Osteocyte (in vitro differentiated cells): ENCODE measurements around the gene TNS4. TPM values are rescaled to one million over a fixed set of nuclear protein-coding genes. Genes with fewer than 3 reads are reported as not detected.

Experiments used
- DNase-seq: peaks from one replicate; pipeline ENCODE4 v3.0.0; 2021; ENCODE audit warnings: mixed read lengths; ENCODE audit not compliant: unreplicated experiment; ENCODE audit errors: extremely low spot score
- H3K27ac Mint-ChIP-seq: one replicate; pipeline ENCODE4 v1.8.0; 2021; ENCODE audit warnings: mild to moderate bottlenecking, mixed read lengths; ENCODE audit not compliant: unreplicated experiment
- H3K27me3 Mint-ChIP-seq: one replicate; pipeline ENCODE4 v1.8.0; 2021; ENCODE audit warnings: mixed read lengths; ENCODE audit not compliant: unreplicated experiment
- H3K36me3 Mint-ChIP-seq: one replicate; pipeline ENCODE4 v1.8.0; 2021; ENCODE audit warnings: mixed read lengths; ENCODE audit not compliant: unreplicated experiment
- H3K4me1 Mint-ChIP-seq: one replicate; pipeline ENCODE4 v1.8.0; 2021; ENCODE audit warnings: mixed read lengths; ENCODE audit not compliant: unreplicated experiment
- H3K4me3 Mint-ChIP-seq: one replicate; pipeline ENCODE4 v1.8.0; 2021; ENCODE audit warnings: mild to moderate bottlenecking, moderate library complexity, mixed read lengths; ENCODE audit not compliant: unreplicated experiment
- H3K9me3 Mint-ChIP-seq: one replicate; pipeline ENCODE4 v1.8.0; 2021; ENCODE audit warnings: mixed read lengths; ENCODE audit not compliant: unreplicated experiment
- CTCF ChIP-seq: fragments of 200-600 bp; sonication (generic); IDR thresholded peaks from 2 replicates; pipeline ENCODE4 v1.5.0; 2021; ENCODE audit warnings: antibody characterized with exemption, mild to moderate bottlenecking, moderate library complexity
- total RNA-seq: library from RNA; stranded (reverse); gene quantifications from 2 replicates; pipeline ENCODE4 v1.2.1, GENCODE V29; 2021

TNS4 gene
- total RNA-seq, 1 donor from 2014 or later: 0.73 TPM

GRCh38 chr17:40433551-40434415 is 67.6 kb downstream of the TNS4 start:
- Mint-ChIP-seq H3K36me3 (no peaks in the 10 kb centered on the region), H3K27ac (no peak overlapping the region), H3K4me3 (no peak overlapping the region), H3K4me1 (peaks cover 7% of the 10 kb centered on the region), H3K9me3 (no peaks in the 10 kb centered on the region), H3K27me3 (no peaks in the 10 kb centered on the region)
- DNase-seq: no peak
- peak; percentile 54 for TF ChIP-seq CTCF

DNA sequence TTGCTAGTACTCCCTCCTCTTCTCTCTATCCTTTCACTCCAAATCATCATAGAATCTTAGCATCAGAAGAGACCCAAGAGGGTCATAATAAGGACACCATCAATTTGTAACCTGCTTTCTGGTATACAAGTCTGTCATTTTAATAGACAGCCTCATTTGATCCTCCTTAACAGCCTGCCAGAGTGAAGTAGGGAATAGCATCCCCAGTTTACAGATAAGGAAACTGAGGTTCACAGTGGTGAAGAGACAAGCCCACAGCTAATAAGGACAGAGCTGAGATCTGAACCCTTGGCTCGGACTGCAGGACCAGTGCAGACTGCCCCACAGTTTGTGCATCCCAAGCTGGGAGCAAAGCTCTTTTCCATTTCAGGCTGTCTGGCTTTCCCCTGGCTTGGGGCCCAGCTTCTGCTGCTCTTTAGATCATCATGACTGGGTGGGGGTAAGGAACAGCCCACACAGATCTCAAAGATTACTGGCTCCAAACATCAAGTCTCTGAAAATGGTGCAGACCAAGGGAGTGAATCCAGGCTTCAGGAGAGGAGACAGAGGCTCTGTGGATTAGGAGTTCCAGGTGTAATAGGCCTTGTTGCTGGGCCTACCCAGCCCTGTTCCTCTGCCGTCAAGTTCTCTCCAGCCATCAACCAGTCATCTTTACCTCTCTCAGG is 68.4 kb downstream of the TNS4 start:
- no peak for DNase-seq

GRCh38 chr17:40431231-40431602 is 70.2 kb downstream of the TNS4 start:
- no peaks in the 10 kb centered on the region for H3K36me3 Mint-ChIP-seq
- no peak overlapping the region for H3K4me3 Mint-ChIP-seq
- H3K4me1 Mint-ChIP-seq: peaks cover 2% of the 10 kb centered on the region
- TF ChIP-seq CTCF: no peak
- H3K27ac Mint-ChIP-seq: no peak overlapping the region
- H3K9me3 Mint-ChIP-seq: no peaks in the 10 kb centered on the region
- H3K27me3 Mint-ChIP-seq: no peaks in the 10 kb centered on the region
- DNase-seq: no peak

More for the DNA sequence above, 68.4 kb downstream of the TNS4 start:
- Mint-ChIP-seq H3K27ac (peak overlapping the region; percentile 66), H3K4me1 (peaks cover 7% of the 10 kb centered on the region), H3K27me3 (no peaks in the 10 kb centered on the region), H3K36me3 (no peaks in the 10 kb centered on the region), H3K9me3 (no peaks in the 10 kb centered on the region), H3K4me3 (no peak overlapping the region)
- no peak for TF ChIP-seq CTCF

DNA sequence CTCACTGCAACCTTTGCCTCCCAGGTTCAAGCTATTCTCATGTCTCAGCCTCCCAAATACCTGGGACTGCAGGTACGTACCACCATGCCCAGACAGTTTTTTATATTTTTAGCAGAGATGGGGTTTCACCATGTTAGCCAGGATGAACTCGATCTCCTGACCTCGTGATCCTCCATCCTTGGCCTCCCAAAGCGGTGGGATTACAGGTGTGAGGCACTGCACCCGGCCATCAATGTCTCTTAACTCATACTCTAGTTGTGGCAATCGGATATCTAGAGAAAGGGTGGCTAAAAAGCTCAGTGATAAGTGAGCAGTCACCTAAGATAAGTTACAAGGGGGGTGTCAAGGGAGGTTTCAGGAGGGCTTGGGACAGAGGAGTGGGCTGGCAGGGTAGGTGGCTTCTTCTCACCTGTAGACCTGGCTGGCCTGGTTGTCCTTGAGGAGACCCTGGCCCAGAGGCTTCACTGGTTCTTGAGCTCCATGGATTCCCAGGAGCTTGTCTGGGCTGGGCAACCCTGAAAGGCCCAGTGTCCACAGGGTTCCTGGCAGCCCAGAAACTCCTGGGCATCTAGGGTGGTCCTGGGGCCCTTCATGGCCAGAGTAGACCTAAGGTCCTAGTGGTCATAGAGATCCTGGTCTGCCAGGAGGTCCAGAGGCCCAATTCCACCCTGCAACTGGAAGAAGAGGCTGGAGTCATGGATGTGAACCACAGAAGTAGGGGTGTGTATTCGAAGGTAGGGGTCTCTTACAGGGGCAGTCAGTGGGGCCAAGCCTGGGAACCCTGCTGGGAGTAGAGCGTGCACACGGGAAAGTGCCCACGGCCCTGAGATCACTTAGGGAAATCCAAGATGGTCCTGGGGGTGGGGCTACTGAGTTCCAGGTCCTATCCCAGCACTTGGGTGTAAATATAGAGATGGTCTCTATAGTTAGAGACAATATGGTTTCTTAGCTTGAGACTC is 70.9 kb downstream of the TNS4 start:
- no peak overlapping the region for H3K27ac Mint-ChIP-seq
- no peaks in the 10 kb centered on the region for H3K9me3 Mint-ChIP-seq
- H3K4me1 Mint-ChIP-seq: peaks cover 2% of the 10 kb centered on the region
- H3K36me3 Mint-ChIP-seq: no peaks in the 10 kb centered on the region
- TF ChIP-seq CTCF: no peak
- no peak for DNase-seq
- H3K4me3 Mint-ChIP-seq: no peak overlapping the region
- H3K27me3 Mint-ChIP-seq: no peaks in the 10 kb centered on the region
